8988T (cell line): ENCODE results near the gene GALNS.

Source experiments
- DNase-seq: peaks from one replicate; pipeline ENCODE4 v3.0.0; 2011

The GALNS gene

GRCh38 chr16:88855176-88855575 lies 1.6 kb downstream of the GALNS start:
- no peak for DNase-seq

- DNase-seq = no peak
These were observed 2.2 kb downstream of the GALNS start for GRCh38 chr16:88854306-88855111.

GRCh38 chr16:88853325-88853941 lies 3.3 kb downstream of the GALNS start:
- no peak for DNase-seq

DNA sequence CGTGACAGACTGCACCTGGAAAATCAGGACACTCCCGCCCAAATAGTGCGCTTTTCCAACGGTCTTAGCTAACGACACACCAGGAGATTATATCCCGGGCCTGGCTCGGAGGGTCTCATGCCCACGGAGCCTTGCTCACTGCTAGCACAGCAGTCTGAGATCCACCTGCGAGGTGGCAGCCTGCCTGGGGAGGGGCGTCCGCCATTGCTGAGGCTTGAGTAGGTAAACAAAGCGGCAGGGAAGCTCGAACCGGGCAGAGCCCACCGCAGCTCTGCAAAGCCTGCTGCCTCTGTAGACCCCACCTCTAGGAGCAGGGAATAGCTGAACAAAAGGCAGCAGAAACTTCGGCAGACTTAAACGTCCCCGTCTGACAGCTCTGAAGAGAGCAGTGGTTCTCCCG lies 5.1 kb downstream of the GALNS start:
- no peak for DNase-seq

DNA sequence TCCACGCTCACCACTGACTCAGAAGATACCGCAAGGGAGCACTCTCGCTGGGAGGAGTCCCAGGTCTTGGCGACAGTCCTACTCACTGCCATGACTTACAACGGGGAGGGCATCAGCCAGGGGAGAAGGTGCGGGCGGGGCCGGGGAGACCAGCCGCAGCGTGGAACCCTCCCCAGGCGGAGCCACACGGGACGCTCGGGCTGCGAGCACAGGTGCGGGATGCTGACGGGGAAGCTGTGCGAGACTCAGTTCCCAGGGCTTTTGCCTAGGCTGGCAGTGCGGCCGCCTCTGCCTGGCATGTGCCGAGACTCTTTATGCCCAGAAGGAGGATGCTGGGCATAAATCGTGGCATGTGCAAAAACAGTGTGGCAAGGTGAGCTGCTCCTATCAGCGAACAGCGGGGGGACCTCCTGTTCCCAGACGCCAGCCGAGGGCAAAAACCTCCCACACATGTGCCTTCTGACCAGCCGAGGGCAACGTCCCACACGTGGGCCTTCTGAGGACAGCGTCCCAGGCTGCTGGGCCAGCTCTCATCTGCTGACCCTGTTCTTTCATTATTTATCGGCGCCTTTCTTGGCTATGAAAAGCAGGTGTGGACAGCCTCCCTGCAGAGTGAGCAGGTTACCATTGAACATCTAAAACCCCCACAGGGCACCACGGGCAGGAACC lies 6.1 kb downstream of the GALNS start:
- no peak for DNase-seq

GRCh38 chr16:88848557-88848956 lies 8.2 kb downstream of the GALNS start:
- DNase-seq = no peak

- DNase-seq = no peak
These were observed 9.1 kb downstream of the GALNS start for GRCh38 chr16:88847654-88848053.

GRCh38 chr16:88846088-88846487 lies 10.7 kb downstream of the GALNS start:
- no peak for DNase-seq

DNA sequence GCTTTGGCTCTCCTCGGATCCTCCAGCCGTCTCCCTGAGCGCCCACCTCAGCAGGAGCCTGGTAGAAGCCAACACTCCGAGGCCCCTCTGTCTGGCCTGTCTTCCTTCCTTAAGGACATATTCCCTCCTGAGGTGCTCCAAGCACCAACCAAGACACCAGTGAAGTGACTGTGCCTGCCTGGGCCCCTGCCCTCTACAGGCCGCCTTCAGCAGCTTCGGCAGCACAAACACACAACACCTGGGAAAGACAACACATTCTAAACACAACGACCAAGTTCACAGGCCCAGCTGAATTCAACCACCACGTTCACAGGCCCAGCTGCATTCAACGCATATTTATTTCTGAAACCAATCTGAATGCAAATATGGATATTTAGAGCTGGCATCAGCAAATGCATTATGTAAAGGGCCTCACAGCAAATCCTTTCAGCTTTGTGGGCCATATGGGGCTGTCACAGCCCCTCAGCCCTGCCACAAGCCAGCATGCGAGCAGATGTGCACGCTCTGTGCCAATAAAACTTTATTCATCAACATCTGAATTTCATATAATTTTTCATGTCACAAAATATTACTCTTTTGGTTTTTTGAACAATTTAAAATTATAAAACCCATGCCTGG lies 12.2 kb downstream of the GALNS start:
- peak; percentile 87 for DNase-seq

DNA sequence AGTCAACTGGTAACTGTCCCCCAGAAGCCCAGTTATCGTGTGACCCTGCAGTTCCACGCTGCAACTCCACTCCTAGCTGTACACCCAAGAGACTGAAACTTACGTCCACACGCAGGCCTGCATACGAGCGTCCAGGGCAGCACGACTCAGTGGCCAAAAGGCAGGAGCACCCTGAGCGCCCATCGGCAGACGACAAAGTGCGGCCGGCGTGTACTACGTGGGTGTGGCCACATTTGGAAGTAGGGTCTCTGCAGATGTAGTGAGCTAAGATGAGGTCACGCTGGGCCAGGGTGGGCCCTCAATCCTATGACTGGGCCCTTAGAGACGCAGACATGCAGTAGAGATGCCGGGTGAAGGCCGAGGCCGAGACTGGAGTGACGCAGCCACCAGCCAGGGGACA lies 13.5 kb downstream of the GALNS start:
- DNase-seq = no peak

DNA sequence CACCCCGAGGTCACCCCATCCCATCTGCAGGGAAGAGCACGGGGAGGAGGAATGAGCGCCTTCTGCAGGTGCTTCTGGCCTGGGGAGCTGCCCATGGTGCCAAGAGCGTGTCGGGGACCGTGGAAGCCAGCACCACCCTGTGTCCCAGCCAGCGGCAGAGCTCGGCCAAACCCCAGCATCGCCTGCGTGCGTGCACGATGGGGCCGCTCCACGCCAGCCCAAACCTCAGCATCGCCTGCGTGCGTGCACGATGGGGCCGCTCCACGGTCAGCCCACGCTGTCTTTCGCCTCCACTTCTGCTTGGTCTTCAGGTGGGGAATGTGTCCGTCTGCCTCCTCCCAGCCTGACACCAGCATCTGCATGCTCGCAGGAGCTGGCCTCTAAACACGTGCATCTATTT lies 13.9 kb downstream of the GALNS start:
- no peak for DNase-seq

DNA sequence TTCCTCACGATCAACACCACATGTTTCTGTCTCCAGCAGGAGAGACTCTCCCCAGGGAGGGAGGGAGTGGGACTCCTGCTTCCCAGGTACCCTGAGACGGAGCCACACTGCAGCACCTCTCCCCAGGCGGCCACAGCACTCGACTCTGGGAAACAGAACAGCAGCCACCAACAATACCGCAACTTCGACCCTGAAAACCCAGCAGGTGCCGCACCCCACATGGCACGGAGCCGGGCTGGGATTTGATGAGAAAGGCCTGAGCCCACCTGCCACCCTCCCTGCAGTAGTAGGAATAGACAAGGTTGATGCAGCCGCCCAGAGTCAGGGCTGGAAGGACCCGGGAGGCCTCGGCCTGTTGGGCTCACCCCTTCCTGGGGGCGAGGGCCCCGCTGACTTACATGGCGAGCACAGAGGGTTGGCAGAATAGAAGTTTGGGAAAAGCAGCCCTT lies 14.4 kb downstream of the GALNS start:
- no peak for DNase-seq

DNA sequence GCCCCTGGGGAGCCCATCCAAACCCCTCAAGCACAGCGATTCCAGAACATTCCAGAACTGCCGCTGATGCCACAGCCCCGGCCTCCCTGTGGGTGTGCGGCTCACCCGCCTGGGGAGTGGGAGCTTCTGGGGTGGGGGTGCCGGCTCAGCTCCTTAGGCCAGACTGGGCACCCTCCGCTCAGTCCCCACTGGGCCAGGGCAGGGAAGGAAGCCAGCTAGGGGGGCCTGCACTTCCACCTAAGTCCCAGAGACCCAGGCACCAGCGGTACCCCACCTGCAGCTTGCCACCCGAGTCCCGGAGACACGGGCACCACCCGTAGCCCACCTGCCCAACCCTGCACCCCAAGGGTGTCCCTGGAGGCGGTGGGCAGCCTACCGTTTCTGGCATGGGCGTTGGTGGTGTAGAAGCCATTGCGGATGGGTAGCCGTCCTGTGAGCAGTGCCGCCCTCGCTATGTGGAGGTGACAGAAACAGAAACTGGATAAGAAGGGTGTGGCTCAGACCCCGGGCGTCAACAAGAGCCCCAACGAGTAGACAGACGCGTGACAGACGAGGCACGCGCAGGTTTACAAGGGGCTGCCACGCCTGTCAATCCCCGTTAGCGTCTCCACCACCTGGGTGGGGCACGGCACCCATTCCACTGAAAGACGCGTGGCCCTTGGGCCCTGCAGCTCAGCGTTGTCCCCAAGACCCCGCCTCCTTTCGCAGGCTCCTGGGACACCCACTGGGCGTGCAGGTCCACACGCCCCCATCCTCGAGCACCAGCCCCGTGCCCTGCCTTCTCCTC lies 15.0 kb downstream of the GALNS start:
- DNase-seq = no peak

DNA sequence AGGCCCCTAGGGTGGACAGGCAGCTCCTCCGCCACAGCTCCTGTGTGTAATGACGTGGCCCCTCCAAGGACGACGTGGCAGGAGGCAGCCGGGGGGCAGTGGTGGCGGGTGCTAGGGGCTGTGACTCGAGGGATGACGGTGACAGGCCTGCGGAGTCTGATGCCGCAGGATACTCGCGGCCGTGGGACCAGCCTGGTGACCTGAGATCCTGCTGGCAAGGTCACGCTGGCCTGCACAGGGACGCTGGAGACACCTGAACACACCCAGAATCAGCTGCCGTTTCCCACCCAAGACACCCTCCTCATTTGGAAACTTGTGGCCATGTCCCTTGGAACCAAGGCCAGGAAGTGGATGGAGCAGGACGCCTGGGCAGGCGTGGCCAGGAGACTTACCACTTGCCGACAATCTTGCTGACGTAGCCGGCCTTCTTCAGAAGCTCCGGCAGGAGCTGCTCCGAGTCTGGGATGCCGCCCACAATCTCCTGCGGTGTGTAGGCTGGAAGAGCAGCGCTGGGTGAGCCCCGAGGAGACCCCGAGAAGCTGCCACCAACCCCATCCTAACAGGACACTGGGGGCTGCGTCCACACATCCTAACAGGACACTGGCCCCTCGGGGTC lies 16.0 kb downstream of the GALNS start:
- no peak for DNase-seq

DNA sequence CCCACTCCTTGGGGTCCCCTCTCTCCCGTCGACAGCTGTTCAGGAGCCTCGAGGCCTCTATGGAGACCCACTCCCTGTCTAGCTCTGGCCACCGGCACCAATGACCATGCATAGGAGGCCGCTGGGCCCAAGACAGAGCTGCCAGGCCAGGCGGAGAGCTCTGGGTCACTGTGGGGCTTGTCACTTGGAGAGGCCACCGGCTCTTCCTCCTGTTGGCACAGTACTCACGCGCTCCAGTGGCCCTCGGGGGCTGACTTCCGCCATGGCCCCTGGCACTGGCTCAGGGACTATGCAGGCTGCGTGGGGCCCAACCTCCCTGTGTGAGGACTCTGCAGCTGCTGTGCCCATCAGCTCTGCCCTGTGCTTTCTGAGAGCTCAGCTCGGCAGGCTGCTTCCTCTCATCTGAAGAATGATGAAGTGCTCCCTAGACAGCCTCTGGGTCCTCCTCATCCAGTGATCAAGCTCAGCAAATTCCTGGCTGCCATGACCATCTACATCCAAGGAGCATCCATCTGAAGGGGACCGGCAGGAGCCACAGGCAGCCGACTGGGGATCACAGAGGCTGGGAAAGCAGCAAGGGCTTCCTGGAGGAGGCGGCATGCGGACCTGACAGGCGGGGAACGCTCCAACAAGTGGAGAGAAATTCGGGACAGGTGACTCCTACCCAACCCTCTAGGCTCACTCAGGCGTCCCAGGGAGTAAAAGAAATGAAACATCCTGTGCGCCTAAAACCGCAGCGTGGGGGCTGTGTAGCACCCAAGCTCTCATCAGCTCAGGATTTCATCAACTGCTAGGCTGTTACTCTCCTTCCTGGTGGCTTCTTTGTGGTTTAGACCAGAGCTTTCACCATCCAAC lies 16.8 kb downstream of the GALNS start:
- no peak for DNase-seq

- no peak for DNase-seq
These were observed 17.7 kb downstream of the GALNS start for GRCh38 chr16:88839026-88839529.

GRCh38 chr16:88838566-88838965 lies 18.2 kb downstream of the GALNS start:
- DNase-seq = no peak

GRCh38 chr16:88837806-88838205 lies 18.9 kb downstream of the GALNS start:
- DNase-seq = no peak

GRCh38 chr16:88836791-88837190 lies 20.0 kb downstream of the GALNS start:
- no peak for DNase-seq

DNA sequence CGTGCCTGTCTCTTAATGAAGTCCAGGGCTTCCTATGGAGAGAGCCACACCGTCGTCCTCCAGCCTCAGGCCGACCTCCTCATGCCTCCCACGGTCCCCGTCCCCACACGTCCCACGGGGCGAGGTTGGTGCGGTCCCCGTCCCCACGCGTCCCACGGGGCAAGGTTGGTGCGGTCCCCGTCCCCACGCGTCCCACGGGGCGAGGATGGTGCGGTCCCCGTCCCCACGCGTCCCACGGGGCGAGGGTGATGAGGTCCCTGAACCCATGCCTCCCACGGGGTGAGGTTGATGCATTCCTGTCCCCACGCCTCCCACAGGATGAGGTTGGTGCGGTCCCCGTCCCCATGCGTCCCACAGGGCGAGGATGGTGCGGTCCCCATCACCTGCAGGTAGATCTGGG lies 20.9 kb downstream of the GALNS start:
- no peak for DNase-seq

- no peak for DNase-seq
These were observed 21.4 kb downstream of the GALNS start for GRCh38 chr16:88835383-88835782.
